Thoracic aorta (tissue), 2 donors: ENCODE results near the gene NPTX2. TPM values are rescaled to one million over a fixed set of nuclear protein-coding genes. Genes with fewer than 3 reads are reported as not detected.

ENCODE experiments used
- ATAC-seq: fragments of 150-250 bp; one replicate; pipeline ENCODE4 v1.8.0; 2017; ENCODE audit warnings: low read depth; ENCODE audit not compliant: insufficient number of reproducible peaks, low FRiP score
- DNase-seq: peaks from one replicate; pipeline ENCODE4 v3.0.0-alpha.2; 2020; ENCODE audit warnings: low spot score
- H3K27ac ChIP-seq, 2 donors: fragments of 200-600 bp; sonication (generic); 1 replicate in 1 of 2; 2 replicates in 1 of 2; pipeline ENCODE4 v1.5.1; 2016; ENCODE audit warnings: mild to moderate bottlenecking in 2 of 2, moderate library complexity in 2 of 2
- H3K27me3 ChIP-seq: fragments of 200-600 bp; sonication (generic); replicated peaks from 2 replicates; pipeline ENCODE4 v1.6.0; 2016; ENCODE audit warnings: mild to moderate bottlenecking; ENCODE audit not compliant: insufficient read depth
- H3K36me3 ChIP-seq: fragments of 200-600 bp; sonication (generic); one replicate; pipeline ENCODE4 v1.5.1; 2016
- H3K4me1 ChIP-seq, 2 donors: fragments of 200-600 bp; sonication (generic); 1 replicate in 1 of 2; 2 replicates in 1 of 2; pipeline versions ENCODE4 v1.5.1 to v1.6.0; 2016; ENCODE audit warnings: low read depth in 2 of 2, mild to moderate bottlenecking in 1 of 2; ENCODE audit not compliant: control insufficient read depth in 1 of 2
- H3K4me3 ChIP-seq: fragments of 200-600 bp; sonication (generic); 2 replicates; pipeline ENCODE4 v1.5.1; 2016; ENCODE audit warnings: mild to moderate bottlenecking
- H3K9me3 ChIP-seq: fragments of 200-600 bp; sonication (generic); 2 replicates; pipeline ENCODE4 v1.5.1; 2016
- CTCF ChIP-seq: fragments of 200-600 bp; sonication (generic); IDR thresholded peaks from one replicate; pipeline ENCODE4 v1.5.1; 2019; ENCODE audit warnings: antibody characterized with exemption
- total RNA-seq, 2 donors: library from RNA; depleted of rRNA; stranded (reverse); fragments of >200 nt; gene quantifications; one replicate each; pipeline versions ENCODE4 v1.1.0 to v1.2.3, GENCODE V29; 2016

NPTX2 gene
- total RNA-seq, 2 donors from 2014 or later = 55.7 to 99.9 TPM

DNA sequence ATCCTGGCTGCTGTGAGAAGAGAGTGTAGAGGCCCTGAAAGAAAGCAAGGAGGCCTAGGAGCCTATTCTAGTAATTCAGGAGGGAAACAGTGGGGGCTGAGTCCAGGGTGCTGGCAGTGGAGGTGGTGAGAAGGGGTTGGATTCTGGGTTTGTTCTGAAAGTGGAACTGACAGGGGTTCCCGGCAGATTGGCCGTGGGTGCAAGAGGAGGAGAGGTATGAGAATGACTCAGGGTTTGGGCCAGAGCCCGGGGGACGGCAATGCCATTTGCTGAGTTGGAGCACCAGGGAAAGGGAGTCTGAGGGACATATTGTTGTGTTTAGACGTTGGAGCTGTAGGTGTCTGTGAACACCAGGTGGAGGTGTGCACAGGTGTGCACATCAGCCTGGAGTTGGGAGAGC, 38.5 kb downstream of the NPTX2 start:
- Histone ChIP-seq H3K27ac (no peak overlapping the region), H3K36me3 (no peaks in the 10 kb centered on the region), H3K4me1 (no peaks in the 10 kb centered on the region), H3K27me3 (no peaks in the 10 kb centered on the region), H3K9me3 (no peaks in the 10 kb centered on the region), H3K4me3 (no peak overlapping the region)
- no peak for TF ChIP-seq CTCF
- ATAC-seq = no peak
- DNase-seq = no peak

DNA sequence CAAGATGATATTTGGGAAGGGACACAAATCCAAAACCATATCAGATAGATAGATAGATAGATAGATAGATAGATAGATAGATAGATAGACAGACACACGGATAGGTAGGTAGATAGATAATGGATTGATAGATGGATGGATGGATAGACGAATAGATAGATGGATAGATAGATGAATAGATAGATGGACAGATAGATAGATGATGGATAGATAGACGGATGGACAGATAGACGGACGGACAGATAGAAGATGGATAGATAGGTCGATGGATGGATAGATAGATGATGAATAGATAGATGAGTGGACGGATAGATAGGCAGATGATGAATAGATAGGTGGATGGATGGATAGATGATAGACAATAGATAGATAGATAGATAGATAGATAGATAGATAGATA, 39.8 kb downstream of the NPTX2 start:
- Histone ChIP-seq H3K4me3 (no peak overlapping the region), H3K27me3 (no peaks in the 10 kb centered on the region), H3K4me1 (no peaks in the 10 kb centered on the region), H3K36me3 (no peaks in the 10 kb centered on the region), H3K27ac (no peak overlapping the region), H3K9me3 (no peaks in the 10 kb centered on the region)
- ATAC-seq (no peak), DNase-seq (no peak)
- no peak for TF ChIP-seq CTCF

- no peak for DNase-seq
- no peak overlapping the region for H3K27ac ChIP-seq
- H3K27me3 ChIP-seq = no peaks in the 10 kb centered on the region
- H3K4me3 ChIP-seq = no peak overlapping the region
- H3K9me3 ChIP-seq = no peaks in the 10 kb centered on the region
- ATAC-seq = no peak
- no peaks in the 10 kb centered on the region for H3K36me3 ChIP-seq
- no peaks in the 10 kb centered on the region for H3K4me1 ChIP-seq
- no peak for TF ChIP-seq CTCF
Measured at GRCh38 chr7:98657736-98658135, 40.7 kb downstream of the NPTX2 start.

- DNase-seq = no peak
- H3K4me3 ChIP-seq = no peak overlapping the region
- H3K9me3 ChIP-seq = peaks cover 4% of the 10 kb centered on the region
- ATAC-seq = no peak
- no peak overlapping the region for H3K27ac ChIP-seq
- no peaks in the 10 kb centered on the region for H3K36me3 ChIP-seq
- no peak for TF ChIP-seq CTCF
- H3K27me3 ChIP-seq = no peaks in the 10 kb centered on the region
- no peaks in the 10 kb centered on the region for H3K4me1 ChIP-seq
Measured at GRCh38 chr7:98659756-98660155, 42.7 kb downstream of the NPTX2 start.

DNA sequence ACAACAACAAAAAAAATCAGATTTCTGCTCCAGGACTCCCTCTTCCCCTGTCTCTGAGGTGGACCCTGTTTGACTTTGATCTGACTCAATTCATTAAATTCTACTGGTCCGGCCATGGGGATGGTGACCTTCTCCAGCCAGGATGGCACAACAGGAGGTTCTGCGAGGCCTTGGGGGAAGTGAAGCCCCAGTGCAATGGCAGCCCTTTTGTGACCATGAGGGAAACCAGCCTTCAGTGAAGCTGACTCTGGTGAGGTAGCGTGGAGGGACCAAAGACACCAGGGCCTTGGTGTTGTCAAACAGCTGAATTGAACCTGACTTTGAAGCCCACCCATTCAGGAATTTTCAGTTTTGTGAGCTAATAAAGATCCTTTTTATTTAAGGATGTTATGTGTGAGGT, 44.5 kb downstream of the NPTX2 start:
- peaks cover 4% of the 10 kb centered on the region for H3K9me3 ChIP-seq
- no peak overlapping the region for H3K4me3 ChIP-seq
- ATAC-seq = no peak
- H3K36me3 ChIP-seq = no peaks in the 10 kb centered on the region
- no peaks in the 10 kb centered on the region for H3K4me1 ChIP-seq
- H3K27ac ChIP-seq = no peak overlapping the region
- H3K27me3 ChIP-seq = no peaks in the 10 kb centered on the region
- no peak for TF ChIP-seq CTCF
- DNase-seq = no peak
